Glutamatergic neuron (in vitro differentiated cells): ENCODE measurements around the gene ILKAP. TPM values are rescaled to one million over a fixed set of nuclear protein-coding genes. Genes with fewer than 3 reads are reported as not detected.

Experiments
- DNase-seq: peaks from one replicate; pipeline ENCODE4 v3.0.0; 2022
- H3K27ac Mint-ChIP-seq: one replicate; pipeline ENCODE4 v1.8.0; 2020; ENCODE audit warnings: mild to moderate bottlenecking, mixed read lengths, inconsistent platforms; ENCODE audit not compliant: unreplicated experiment
- H3K27me3 Mint-ChIP-seq: one replicate; pipeline ENCODE4 v1.8.0; 2020; ENCODE audit warnings: mild to moderate bottlenecking, moderate library complexity, mixed read lengths, inconsistent platforms; ENCODE audit not compliant: unreplicated experiment
- H3K36me3 Mint-ChIP-seq: one replicate; pipeline ENCODE4 v1.8.0; 2020; ENCODE audit warnings: mild to moderate bottlenecking, mixed read lengths, inconsistent platforms; ENCODE audit not compliant: unreplicated experiment
- H3K4me1 Mint-ChIP-seq: one replicate; pipeline ENCODE4 v1.8.0; 2020; ENCODE audit warnings: mild to moderate bottlenecking, low read depth, mixed read lengths, inconsistent platforms; ENCODE audit not compliant: unreplicated experiment
- H3K4me3 Mint-ChIP-seq: one replicate; pipeline ENCODE4 v1.8.0; 2020; ENCODE audit warnings: mild to moderate bottlenecking, mixed read lengths, inconsistent platforms; ENCODE audit not compliant: unreplicated experiment
- H3K9me3 Mint-ChIP-seq: one replicate; pipeline ENCODE4 v1.8.0; 2020; ENCODE audit warnings: mild to moderate bottlenecking, moderate library complexity, mixed read lengths, inconsistent platforms; ENCODE audit not compliant: unreplicated experiment
- total RNA-seq: library from RNA; stranded (reverse); fragmentation: NEBNext Ultra II Directional; extraction: Animal tissue kit (Norgen Biotek cat#: 25700); gene quantifications from one replicate; pipeline ENCODE4 v1.2.1, GENCODE V29; 2021; ENCODE audit not compliant: unreplicated experiment
- TF ChIP-seq, protein P1 (sequence below): fragments of 200-600 bp; sonication (generic); IDR thresholded peaks from one replicate; pipeline ENCODE4 v1.5.0; 2021; ENCODE audit not compliant: partially characterized antibody, unreplicated experiment

The ILKAP gene
- total RNA-seq, 1 donor from 2014 or later = 61.3 TPM

- peaks cover 10% of the 10 kb centered on the region for H3K4me1 Mint-ChIP-seq
These were observed 41.1 kb downstream of the ILKAP start for GRCh38 chr2:238162251-238162845.

GRCh38 chr2:238161291-238162051 is 42.0 kb downstream of the ILKAP start:
- Mint-ChIP-seq H3K4me3 (no peak overlapping the region), H3K27me3 (peaks cover 11% of the 10 kb centered on the region), H3K36me3 (no peaks in the 10 kb centered on the region), H3K27ac (no peak overlapping the region), H3K4me1 (peaks cover 10% of the 10 kb centered on the region), H3K9me3 (peaks cover 8% of the 10 kb centered on the region)
- no peak for DNase-seq
- TF ChIP-seq, protein P1, sequence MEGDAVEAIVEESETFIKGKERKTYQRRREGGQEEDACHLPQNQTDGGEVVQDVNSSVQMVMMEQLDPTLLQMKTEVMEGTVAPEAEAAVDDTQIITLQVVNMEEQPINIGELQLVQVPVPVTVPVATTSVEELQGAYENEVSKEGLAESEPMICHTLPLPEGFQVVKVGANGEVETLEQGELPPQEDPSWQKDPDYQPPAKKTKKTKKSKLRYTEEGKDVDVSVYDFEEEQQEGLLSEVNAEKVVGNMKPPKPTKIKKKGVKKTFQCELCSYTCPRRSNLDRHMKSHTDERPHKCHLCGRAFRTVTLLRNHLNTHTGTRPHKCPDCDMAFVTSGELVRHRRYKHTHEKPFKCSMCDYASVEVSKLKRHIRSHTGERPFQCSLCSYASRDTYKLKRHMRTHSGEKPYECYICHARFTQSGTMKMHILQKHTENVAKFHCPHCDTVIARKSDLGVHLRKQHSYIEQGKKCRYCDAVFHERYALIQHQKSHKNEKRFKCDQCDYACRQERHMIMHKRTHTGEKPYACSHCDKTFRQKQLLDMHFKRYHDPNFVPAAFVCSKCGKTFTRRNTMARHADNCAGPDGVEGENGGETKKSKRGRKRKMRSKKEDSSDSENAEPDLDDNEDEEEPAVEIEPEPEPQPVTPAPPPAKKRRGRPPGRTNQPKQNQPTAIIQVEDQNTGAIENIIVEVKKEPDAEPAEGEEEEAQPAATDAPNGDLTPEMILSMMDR = no peak

More at GRCh38 chr2:238162251-238162845, 41.1 kb downstream of the ILKAP start:
- H3K27me3 Mint-ChIP-seq = peaks cover 11% of the 10 kb centered on the region
- no peak for DNase-seq
- no peaks in the 10 kb centered on the region for H3K36me3 Mint-ChIP-seq
- no peak overlapping the region for H3K4me3 Mint-ChIP-seq
- H3K27ac Mint-ChIP-seq = no peak overlapping the region
- H3K9me3 Mint-ChIP-seq = peaks cover 8% of the 10 kb centered on the region
- TF ChIP-seq, protein P1 = no peak

- Mint-ChIP-seq H3K27me3 (peaks cover 8% of the 10 kb centered on the region), H3K4me1 (peaks cover 10% of the 10 kb centered on the region), H3K27ac (no peak overlapping the region), H3K36me3 (no peaks in the 10 kb centered on the region), H3K4me3 (no peak overlapping the region), H3K9me3 (peaks cover 3% of the 10 kb centered on the region)
- DNase-seq = peak; percentile 65
- TF ChIP-seq, protein P1 = no peak
These were observed 43.0 kb downstream of the ILKAP start for GRCh38 chr2:238160206-238161129.

- no peak for DNase-seq
- Mint-ChIP-seq H3K4me3 (peak overlapping the region; percentile 81), H3K4me1 (peaks cover 10% of the 10 kb centered on the region), H3K27me3 (peaks cover 4% of the 10 kb centered on the region), H3K27ac (peak overlapping the region; percentile 20), H3K36me3 (no peaks in the 10 kb centered on the region), H3K9me3 (peaks cover 3% of the 10 kb centered on the region)
- TF ChIP-seq, protein P1 = no peak
These were observed 43.8 kb downstream of the ILKAP start for GRCh38 chr2:238159661-238160205.
